Breast epithelium (tissue), 4 donors: ENCODE results near the gene COL5A1. TPM values are rescaled to one million over a fixed set of nuclear protein-coding genes. Genes with fewer than 3 reads are reported as not detected.

Experiments
- DNase-seq, 2 donors: peaks; one replicate each; pipeline ENCODE4 v3.0.0-alpha.2; 2019; ENCODE audit warnings: low spot score in 2 of 2
- H3K27ac ChIP-seq, 2 donors: fragments of 200-600 bp; sonication (generic) in 1 of 2; one replicate each; pipeline ENCODE4 v1.5.1; 2016 to 2019; ENCODE audit warnings: mild to moderate bottlenecking in 1 of 2
- H3K27me3 ChIP-seq, 2 donors: fragments of 200-600 bp; sonication (generic) in 1 of 2; one replicate each; pipeline versions ENCODE4 v1.5.1 to v1.6.0; 2017 to 2019; ENCODE audit warnings: control low read depth in 1 of 2, mild to moderate bottlenecking in 1 of 2
- H3K36me3 ChIP-seq: fragments of 200-600 bp; one replicate; pipeline ENCODE4 v1.5.1; 2019
- H3K4me1 ChIP-seq, 2 donors: fragments of 200-600 bp; sonication (generic); one replicate each; pipeline ENCODE4 v1.5.1; 2016 to 2019; ENCODE audit warnings: control low read depth in 1 of 2
- H3K4me3 ChIP-seq, 3 donors: fragments of 200-600 bp; sonication (generic); 1 replicate in 2 of 3; 2 replicates in 1 of 3; pipeline ENCODE4 v1.5.1; 2016 to 2019; ENCODE audit warnings: mild to moderate bottlenecking in 3 of 3, moderate library complexity in 2 of 3
- H3K9me3 ChIP-seq, 2 donors: fragments of 200-600 bp; sonication (generic) in 1 of 2; one replicate each; pipeline ENCODE4 v1.5.1; 2016 to 2019; ENCODE audit warnings: control low read depth in 1 of 2
- CTCF ChIP-seq, 3 donors: fragments of 450-650 bp; IDR thresholded peaks; one replicate each; pipeline ENCODE4 v1.5.1; 2016 to 2017; ENCODE audit warnings: antibody characterized with exemption in 3 of 3, mild to moderate bottlenecking in 3 of 3, moderate library complexity in 3 of 3
- POLR2A ChIP-seq: fragments of 450-650 bp; IDR thresholded peaks from one replicate; pipeline ENCODE4 v1.6.1; 2016; ENCODE audit warnings: antibody characterized with exemption, mild to moderate bottlenecking, moderate library complexity
- POLR2AphosphoS5 ChIP-seq, 3 donors: sonication (generic); formaldehyde crosslinking; IDR thresholded peaks; one replicate each; pipeline ENCODE4 v1.6.1; 2017; ENCODE audit warnings: antibody characterized with exemption in 3 of 3
- intact Hi-C: fragments of 100-400 bp; cut with DNase I; formaldehyde crosslinking; loops from one replicate; pipeline ENCODE4 v1.15.1; 2023; ENCODE audit warnings: low total_unique reads
- total RNA-seq, 3 donors: library from RNA; depleted of rRNA; stranded (reverse); fragments of >200 nt; gene quantifications; one replicate each; pipeline ENCODE4 v1.1.0, GENCODE V29; 2016

Gene COL5A1
- total RNA-seq, 3 donors from 2014 or later: 12.1 to 17.0 (median 15.4) TPM

- no peak for DNase-seq
- Histone ChIP-seq H3K27me3 (no peaks in the 10 kb centered on the region), H3K36me3 (no peaks in the 10 kb centered on the region), H3K4me1 (no peaks in the 10 kb centered on the region), H3K9me3 (no peaks in the 10 kb centered on the region), H3K4me3 (no peak overlapping the region), H3K27ac (no peak overlapping the region)
- intact Hi-C loops: no loop called here
- no peak for TF ChIP-seq CTCF (IDR thresholded peaks at IDR 0.05)
- no peak for TF ChIP-seq POLR2AphosphoS5 (IDR thresholded peaks at IDR 0.05)
- TF ChIP-seq POLR2A: no peak
Measured at GRCh38 chr9:134793288-134794188, 151.9 kb downstream of the COL5A1 start.

GRCh38 chr9:134794663-134795370 lies 153.2 kb downstream of the COL5A1 start:
- H3K27me3 ChIP-seq: no peaks in the 10 kb centered on the region
- H3K9me3 ChIP-seq: no peaks in the 10 kb centered on the region
- no peaks in the 10 kb centered on the region for H3K36me3 ChIP-seq
- no peak overlapping the region for H3K4me3 ChIP-seq
- no peaks in the 10 kb centered on the region for H3K4me1 ChIP-seq
- DNase-seq: no peak
- no peak overlapping the region for H3K27ac ChIP-seq
- TF ChIP-seq POLR2A: no peak
- no peak for TF ChIP-seq POLR2AphosphoS5 (IDR thresholded peaks at IDR 0.05)
- TF ChIP-seq CTCF (IDR thresholded peaks at IDR 0.05): no peak
- intact Hi-C loops: no loop called here

GRCh38 chr9:134795446-134795845 lies 153.8 kb downstream of the COL5A1 start:
- H3K4me3 ChIP-seq: no peak overlapping the region
- DNase-seq: no peak
- no peaks in the 10 kb centered on the region for H3K9me3 ChIP-seq
- no peaks in the 10 kb centered on the region for H3K36me3 ChIP-seq
- TF ChIP-seq POLR2A (no peak), POLR2AphosphoS5 (IDR thresholded peaks at IDR 0.05) (no peak), CTCF (IDR thresholded peaks at IDR 0.05) (no peak)
- no peaks in the 10 kb centered on the region for H3K4me1 ChIP-seq
- intact Hi-C loops: no loop called here
- no peaks in the 10 kb centered on the region for H3K27me3 ChIP-seq
- no peak overlapping the region for H3K27ac ChIP-seq

- H3K4me1 ChIP-seq: no peaks in the 10 kb centered on the region
- H3K27me3 ChIP-seq: no peaks in the 10 kb centered on the region
- H3K4me3 ChIP-seq: no peak overlapping the region
- H3K27ac ChIP-seq: no peak overlapping the region
- no peaks in the 10 kb centered on the region for H3K9me3 ChIP-seq
- no peak for DNase-seq
- TF ChIP-seq POLR2A (no peak), POLR2AphosphoS5 (IDR thresholded peaks at IDR 0.05) (no peak), CTCF (IDR thresholded peaks at IDR 0.05) (no peak)
- intact Hi-C loops: no loop called here
- H3K36me3 ChIP-seq: no peaks in the 10 kb centered on the region
Measured at GRCh38 chr9:134796882-134797281, 155.3 kb downstream of the COL5A1 start.

GRCh38 chr9:134800791-134801339 lies 159.3 kb downstream of the COL5A1 start:
- no peak overlapping the region for H3K4me3 ChIP-seq
- no peak for TF ChIP-seq CTCF (IDR thresholded peaks at IDR 0.05)
- TF ChIP-seq POLR2AphosphoS5 (IDR thresholded peaks at IDR 0.05): no peak
- no peak for TF ChIP-seq POLR2A
- H3K27me3 ChIP-seq: no peaks in the 10 kb centered on the region
- H3K36me3 ChIP-seq: no peaks in the 10 kb centered on the region
- H3K4me1 ChIP-seq: no peaks in the 10 kb centered on the region
- intact Hi-C loops: no loop called here
- no peak overlapping the region for H3K27ac ChIP-seq
- no peaks in the 10 kb centered on the region for H3K9me3 ChIP-seq
- no peak for DNase-seq
